Upper lobe of left lung (tissue), 6 donors: ENCODE results near the gene DLX6. TPM values are rescaled to one million over a fixed set of nuclear protein-coding genes. Genes with fewer than 3 reads are reported as not detected.
A peak's percentile ranks its signal among the peaks of the same experiment; 100 is the strongest.

ENCODE experiments used
- ATAC-seq, 2 donors: fragments of 200-7000 bp; cut with Tn5 transposase; one replicate each; pipeline ENCODE4 v1.9.1; 2022; ENCODE audit warnings: mild to moderate bottlenecking in 2 of 2, moderate library complexity in 2 of 2; ENCODE audit not compliant: low FRiP score in 2 of 2
- DNase-seq, 2 donors: peaks; one replicate each; pipeline ENCODE4 v3.0.0-alpha.2; 2019 to 2020
- H3K27ac ChIP-seq, 4 donors: fragments of 200-600 bp; sonication (generic); one replicate each; pipeline ENCODE4 v1.5.1; 2016 to 2019
- H3K27me3 ChIP-seq, 4 donors: fragments of 200-600 bp; sonication (generic); one replicate each; pipeline ENCODE4 v1.5.1; 2017 to 2019
- H3K36me3 ChIP-seq, 4 donors: fragments of 200-600 bp; sonication (generic); one replicate each; pipeline ENCODE4 v1.5.1; 2016 to 2019
- H3K4me1 ChIP-seq, 4 donors: fragments of 200-600 bp; sonication (generic); one replicate each; pipeline ENCODE4 v1.5.1; 2018 to 2019
- H3K4me3 ChIP-seq, 4 donors: fragments of 200-600 bp; sonication (generic); one replicate each; pipeline ENCODE4 v1.5.1; 2017 to 2019; ENCODE audit warnings: mild to moderate bottlenecking in 2 of 4, moderate library complexity in 1 of 4
- H3K9me3 ChIP-seq, 4 donors: fragments of 200-600 bp; sonication (generic); one replicate each; pipeline ENCODE4 v1.5.1; 2018 to 2019
- CTCF ChIP-seq, 6 experiments: fragments of 450-650 bp in 4 of 6; fragments of 200-600 bp in 2 of 6; sonication (generic) in 2 of 6; IDR thresholded peaks; one replicate each; pipeline ENCODE4 v1.5.1; 2016 to 2019; ENCODE audit warnings: antibody characterized with exemption in 6 of 6
- EP300 ChIP-seq, 4 donors: sonication (generic); formaldehyde crosslinking; IDR thresholded peaks; one replicate each; pipeline ENCODE4 v1.5.1; 2017; ENCODE audit warnings: antibody characterized with exemption in 4 of 4, control low read depth in 2 of 4
- POLR2A ChIP-seq, 4 donors: fragments of 450-650 bp; IDR thresholded peaks; one replicate each; pipeline ENCODE4 v1.5.1; 2016 to 2017; ENCODE audit warnings: antibody characterized with exemption in 4 of 4, mild to moderate bottlenecking in 2 of 4
- POLR2AphosphoS5 ChIP-seq, 2 donors: sonication (generic); formaldehyde crosslinking; IDR thresholded peaks; one replicate each; pipeline ENCODE4 v1.5.1; 2017; ENCODE audit warnings: antibody characterized with exemption in 2 of 2
- WGBS, 2 donors: methylation state at CpG; one replicate each; pipeline ENCODE4 v1.1.5; 2017 to 2018; 5-methylcytosine and 5-hydroxymethylcytosine counted together
- total RNA-seq, 6 donors: library from RNA; depleted of rRNA in 4 of 6; stranded (reverse); fragments of >200 nt in 4 of 6; gene quantifications; one replicate each; pipeline versions ENCODE4 v1.1.0 to v1.2.1, GENCODE V29; 2016 to 2021
- donor health status: DM: no; HTN: no; CAD: no; lungs with moderate emphysema.
- donor health status: DM: no; HTN: yes; CAD: no; lungs with severe emphysema.

Gene DLX6
- total RNA-seq, 6 donors from 2014 or later = not detected

- Histone ChIP-seq H3K9me3 (no peaks in the 10 kb centered on the region), H3K27me3 (peaks cover 0 to 75% (median 31%) of the 10 kb centered on the region in 4 donors), H3K4me3 (no peak overlapping the region), H3K27ac (no peak overlapping the region), H3K36me3 (no peaks in the 10 kb centered on the region), H3K4me1 (peaks cover 3 to 25% (median 19%) of the 10 kb centered on the region in 4 donors)
- WGBS, 2 donors = 12% methylated on average over 19 of the region's 19 CpGs
- TF ChIP-seq CTCF (IDR thresholded peaks at IDR 0.05) (no peak), POLR2AphosphoS5 (IDR thresholded peaks at IDR 0.05) (no peak), EP300 (IDR thresholded peaks at IDR 0.05) (no peak), POLR2A (IDR thresholded peaks at IDR 0.05) (no peak)
- DNase-seq (no peak), ATAC-seq (no peak)
Measured at GRCh38 chr7:97018791-97019531, 13.6 kb downstream of the DLX6 start.

- Histone ChIP-seq H3K4me3 (no peak overlapping the region), H3K4me1 (peaks cover 11 to 32% (median 26%) of the 10 kb centered on the region in 4 donors), H3K27me3 (peaks cover 0 to 75% (median 33%) of the 10 kb centered on the region in 4 donors), H3K27ac (no peak overlapping the region), H3K9me3 (no peaks in the 10 kb centered on the region), H3K36me3 (no peaks in the 10 kb centered on the region)
- DNase-seq = no peak
- ATAC-seq = no peak
- TF ChIP-seq POLR2AphosphoS5 (IDR thresholded peaks at IDR 0.05) (no peak), CTCF (IDR thresholded peaks at IDR 0.05) (no peak), EP300 (IDR thresholded peaks at IDR 0.05) (no peak), POLR2A (IDR thresholded peaks at IDR 0.05) (no peak)
- WGBS, 2 donors = 18 to 26% methylated on average over 5 of the region's 5 CpGs
Measured at GRCh38 chr7:97019710-97020225, 14.4 kb downstream of the DLX6 start.

GRCh38 chr7:97020601-97020995 lies 15.2 kb downstream of the DLX6 start:
- no peak for TF ChIP-seq POLR2AphosphoS5 (IDR thresholded peaks at IDR 0.05)
- no peak for TF ChIP-seq POLR2A (IDR thresholded peaks at IDR 0.05)
- no peak for TF ChIP-seq CTCF (IDR thresholded peaks at IDR 0.05)
- no peak for TF ChIP-seq EP300 (IDR thresholded peaks at IDR 0.05)
- no peak for DNase-seq
- 12 to 28% methylated on average over 8 to 17 of the region's 17 CpGs for WGBS, 2 donors
- no peak for ATAC-seq
- Histone ChIP-seq H3K4me3 (no peak overlapping the region), H3K27ac (no peak overlapping the region), H3K36me3 (no peaks in the 10 kb centered on the region), H3K27me3 (peaks cover 0 to 72% (median 33%) of the 10 kb centered on the region in 4 donors), H3K9me3 (no peaks in the 10 kb centered on the region), H3K4me1 (peaks cover 17 to 39% (median 29%) of the 10 kb centered on the region in 4 donors)

GRCh38 chr7:97020996-97021746 lies 15.8 kb downstream of the DLX6 start:
- TF ChIP-seq POLR2A (IDR thresholded peaks at IDR 0.05) (no peak), EP300 (IDR thresholded peaks at IDR 0.05) (no peak)
- no peak overlapping the region for H3K4me3 ChIP-seq
- ATAC-seq (peak in 1 of 2 donors; percentile 23), DNase-seq (peak in 1 of 2 donors; percentile 82)
- H3K9me3 ChIP-seq = no peaks in the 10 kb centered on the region
- no peak overlapping the region for H3K27ac ChIP-seq
- 15 to 34% methylated on average over 29 to 53 of the region's 67 CpGs for WGBS, 2 donors
- no peaks in the 10 kb centered on the region for H3K36me3 ChIP-seq
- H3K27me3 ChIP-seq = peaks cover 0 to 77% (median 35%) of the 10 kb centered on the region in 4 donors
- peaks cover 22 to 41% (median 30%) of the 10 kb centered on the region in 4 donors for H3K4me1 ChIP-seq
